ENCODE measurements around the gene MAG.

The MAG gene

DNA sequence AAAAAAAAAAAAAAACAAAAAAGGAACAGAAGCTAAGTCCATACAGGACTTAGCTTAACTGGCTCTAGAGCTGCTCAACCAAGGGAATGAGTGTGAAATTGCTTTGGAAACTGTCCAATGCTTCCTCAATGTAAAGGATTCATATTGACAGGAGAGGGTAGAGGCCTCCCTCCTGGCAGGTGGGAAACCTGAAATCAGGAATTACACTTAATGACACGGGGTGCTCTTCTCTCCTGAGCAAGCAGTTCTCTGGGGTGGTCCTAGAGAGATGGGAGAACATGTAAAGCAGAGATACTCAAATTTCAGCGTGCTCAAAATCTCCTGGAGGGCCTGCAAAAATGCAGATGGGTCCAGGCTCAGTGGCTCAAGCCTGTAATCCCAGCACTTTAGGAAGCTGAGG is 3.6 kb upstream of the MAG start:
- Histone ChIP-seq H3K9ac (ENCODE audit: low read length) (no peak overlapping the region), H3K4me1 (ENCODE audit: control insufficient read depth, insufficient read depth, low read length) (peaks cover 12% of the 10 kb centered on the region), H3K4me3 (ENCODE audit: low read length) (no peak overlapping the region), H3K27me3 (replicated peaks; ENCODE audit: control insufficient read depth, insufficient read depth, low read length) (peaks cover 27% of the 10 kb centered on the region), H3K9me3 (ENCODE audit: control insufficient read depth, low read length) (no peaks in the 10 kb centered on the region), H3K36me3 (ENCODE audit: control insufficient read depth, insufficient read depth, low read length, severe bottlenecking) (no peaks in the 10 kb centered on the region)
- DNase-seq (ENCODE audit: low read depth), result no peak

DNA sequence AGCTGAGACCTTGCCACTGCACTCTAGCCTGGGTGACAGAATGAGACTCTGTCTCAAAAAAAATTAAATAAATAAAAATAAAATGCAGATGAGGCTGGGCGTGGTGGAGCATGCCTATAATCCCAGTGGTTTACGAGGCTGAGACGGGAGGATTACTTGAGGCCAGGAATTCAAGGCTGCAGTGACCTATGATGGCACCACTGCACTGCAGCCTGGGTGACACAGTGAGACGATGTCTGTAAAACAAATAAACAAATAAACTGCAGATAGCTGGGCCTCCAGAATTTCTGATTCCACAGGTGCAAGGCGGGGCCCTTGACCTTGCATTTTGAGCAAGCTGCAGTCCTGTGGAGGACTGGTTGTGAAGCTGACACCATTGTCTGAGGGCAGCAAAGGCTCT is 3.1 kb upstream of the MAG start:
- H3K27me3 ChIP-seq (replicated peaks; ENCODE audit: control insufficient read depth, insufficient read depth, low read length), result peaks cover 30% of the 10 kb centered on the region
- no peaks in the 10 kb centered on the region for H3K36me3 ChIP-seq (ENCODE audit: control insufficient read depth, insufficient read depth, low read length, severe bottlenecking)
- no peak for DNase-seq (ENCODE audit: low read depth)
- H3K9ac ChIP-seq (ENCODE audit: low read length), result no peak overlapping the region
- no peak overlapping the region for H3K4me3 ChIP-seq (ENCODE audit: low read length)
- H3K4me1 ChIP-seq (ENCODE audit: control insufficient read depth, insufficient read depth, low read length), result peaks cover 12% of the 10 kb centered on the region
- H3K9me3 ChIP-seq (ENCODE audit: control insufficient read depth, low read length), result no peaks in the 10 kb centered on the region

DNA sequence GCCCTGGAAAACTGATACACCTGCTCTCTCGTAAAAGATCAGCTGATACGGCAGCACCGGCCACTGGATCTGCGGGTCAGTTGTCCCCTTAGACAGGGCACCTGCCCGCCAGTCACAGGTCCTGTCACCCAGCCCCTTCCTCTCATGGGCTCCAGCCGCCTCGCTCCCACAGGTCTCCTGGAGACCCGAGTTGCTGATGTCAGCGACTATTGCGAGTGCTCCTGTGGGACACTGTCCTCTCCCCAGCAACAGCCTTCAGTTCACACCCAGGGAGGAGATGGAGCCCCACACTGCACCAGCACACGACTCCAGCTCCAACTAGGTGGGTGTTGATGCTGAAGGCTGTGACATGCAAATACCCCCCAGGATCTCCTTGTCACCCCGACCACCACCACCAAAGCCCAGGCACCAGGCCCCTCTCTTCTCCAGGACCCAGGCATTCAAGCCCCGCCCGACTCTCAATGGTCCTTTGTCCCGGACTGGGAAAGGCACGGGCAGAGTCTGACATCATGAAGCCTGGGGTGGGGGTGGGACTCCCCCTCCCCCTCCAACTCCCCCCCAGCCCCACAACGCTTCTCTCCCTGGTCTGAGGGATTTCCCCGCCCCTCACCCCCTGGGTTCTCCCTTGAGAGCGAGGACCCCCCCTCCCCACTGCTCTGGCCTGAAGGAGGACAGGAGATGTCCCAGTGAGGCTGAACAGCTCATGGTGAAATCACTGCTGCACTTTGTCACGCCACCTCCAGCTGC is 1.4 kb upstream of the MAG start:
- Histone ChIP-seq H3K9ac (ENCODE audit: low read length) (no peak overlapping the region), H3K36me3 (ENCODE audit: control insufficient read depth, insufficient read depth, low read length, severe bottlenecking) (no peaks in the 10 kb centered on the region), H3K4me3 (ENCODE audit: low read length) (no peak overlapping the region), H3K27me3 (replicated peaks; ENCODE audit: control insufficient read depth, insufficient read depth, low read length) (peaks cover 40% of the 10 kb centered on the region), H3K9me3 (ENCODE audit: control insufficient read depth, low read length) (no peaks in the 10 kb centered on the region), H3K4me1 (ENCODE audit: control insufficient read depth, insufficient read depth, low read length) (peaks cover 3% of the 10 kb centered on the region)
- DNase-seq (ENCODE audit: low read depth), result no peak

DNA sequence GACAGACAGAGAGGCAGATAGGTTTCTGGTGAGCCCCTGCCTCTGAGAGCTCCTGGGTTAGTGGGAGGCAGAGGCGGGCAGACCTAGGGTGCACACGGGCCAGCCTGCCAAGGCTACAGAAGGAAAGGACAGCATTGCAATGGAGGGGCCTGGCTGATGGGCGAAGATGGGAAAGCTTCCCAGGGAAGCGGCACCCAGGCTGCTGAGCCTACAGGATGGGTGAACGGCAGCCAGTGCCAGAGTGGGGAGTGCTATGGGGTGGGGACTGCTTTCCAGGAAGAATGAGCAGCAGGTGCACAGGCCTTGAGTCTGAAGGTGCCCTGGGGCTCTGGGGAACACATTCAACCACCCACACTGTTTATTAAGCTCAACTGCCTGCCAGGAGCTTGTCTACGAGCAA is 702 bp upstream of the MAG start:
- Histone ChIP-seq H3K36me3 (ENCODE audit: control insufficient read depth, insufficient read depth, low read length, severe bottlenecking) (no peaks in the 10 kb centered on the region), H3K27me3 (replicated peaks; ENCODE audit: control insufficient read depth, insufficient read depth, low read length) (peaks cover 45% of the 10 kb centered on the region), H3K4me1 (ENCODE audit: control insufficient read depth, insufficient read depth, low read length) (peaks cover 3% of the 10 kb centered on the region), H3K9ac (ENCODE audit: low read length) (no peak overlapping the region), H3K9me3 (ENCODE audit: control insufficient read depth, low read length) (no peaks in the 10 kb centered on the region), H3K4me3 (ENCODE audit: low read length) (no peak overlapping the region)
- DNase-seq (ENCODE audit: low read depth), result no peak

DNA sequence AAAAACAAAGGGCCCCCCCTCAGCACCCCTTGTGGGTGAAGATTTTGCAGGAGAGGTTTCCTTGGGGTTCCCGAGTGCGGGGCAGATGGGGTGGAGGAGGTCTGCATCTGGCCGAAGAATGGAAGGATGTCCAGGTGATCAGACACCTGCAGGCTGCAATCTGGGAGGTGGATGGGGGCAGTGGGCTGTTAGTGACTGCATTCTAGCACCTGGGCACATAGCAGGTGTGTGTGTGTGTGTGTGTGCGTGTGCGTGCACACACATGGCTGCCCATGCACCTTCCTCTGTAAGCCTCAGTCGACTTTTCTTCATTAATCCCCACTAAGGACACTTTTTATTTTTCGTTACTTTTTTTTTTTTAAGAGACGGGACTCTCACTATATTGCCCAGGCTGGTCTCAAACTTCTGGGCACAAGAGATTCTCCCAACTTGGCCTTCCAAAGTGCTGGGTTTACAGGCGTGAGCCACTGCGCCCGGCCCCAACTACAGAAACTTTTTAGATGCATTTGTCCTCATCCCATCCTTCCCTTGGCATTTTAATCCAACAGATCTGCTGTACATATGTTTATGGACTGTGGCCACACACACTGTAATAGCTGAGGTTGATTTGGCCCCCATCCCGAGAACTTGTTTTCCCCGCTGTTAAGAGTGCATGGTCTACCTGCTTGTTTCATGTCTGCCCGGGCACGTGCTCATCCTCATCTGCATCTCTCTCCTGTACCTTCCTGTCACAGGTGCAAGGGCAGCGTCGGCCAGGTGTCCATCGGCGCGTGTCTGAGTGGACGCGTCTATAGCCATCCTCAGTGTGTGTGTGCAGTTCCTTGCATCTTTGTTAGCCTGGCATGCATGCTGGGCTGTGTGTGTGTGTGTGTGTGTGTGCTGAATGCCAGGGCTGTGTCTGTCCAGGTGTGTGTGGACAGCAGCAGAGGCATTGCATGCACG is 731 bp downstream of the MAG start:
- H3K27me3 ChIP-seq (replicated peaks; ENCODE audit: control insufficient read depth, insufficient read depth, low read length), result peaks cover 50% of the 10 kb centered on the region
- H3K9ac ChIP-seq (ENCODE audit: low read length), result no peak overlapping the region
- DNase-seq (ENCODE audit: low read depth), result no peak
- peaks cover 3% of the 10 kb centered on the region for H3K4me1 ChIP-seq (ENCODE audit: control insufficient read depth, insufficient read depth, low read length)
- no peaks in the 10 kb centered on the region for H3K9me3 ChIP-seq (ENCODE audit: control insufficient read depth, low read length)
- H3K4me3 ChIP-seq (ENCODE audit: low read length), result no peak overlapping the region
- H3K36me3 ChIP-seq (ENCODE audit: control insufficient read depth, insufficient read depth, low read length, severe bottlenecking), result no peaks in the 10 kb centered on the region

DNA sequence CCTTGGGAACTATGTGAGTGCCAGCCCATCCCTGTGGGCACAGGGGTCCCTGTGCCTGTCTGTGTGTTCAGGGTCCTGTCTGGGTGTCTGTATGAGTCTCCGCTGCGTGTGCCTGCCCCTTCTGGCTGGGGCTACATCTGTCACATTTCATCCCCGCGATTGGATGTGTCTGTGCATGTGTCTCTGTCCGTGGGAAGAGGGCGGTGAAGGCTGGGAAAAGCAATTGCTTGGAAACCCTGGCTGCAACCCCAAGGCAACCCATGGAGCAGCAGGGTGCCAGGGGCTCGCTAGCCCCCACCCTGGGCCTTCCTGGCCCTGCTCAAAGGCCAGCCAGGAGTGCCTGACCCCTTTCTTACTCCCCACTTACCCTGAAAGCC is 1.4 kb downstream of the MAG start:
- no peaks in the 10 kb centered on the region for H3K36me3 ChIP-seq (ENCODE audit: control insufficient read depth, insufficient read depth, low read length, severe bottlenecking)
- no peak overlapping the region for H3K9ac ChIP-seq (ENCODE audit: low read length)
- H3K27me3 ChIP-seq (replicated peaks; ENCODE audit: control insufficient read depth, insufficient read depth, low read length), result peaks cover 57% of the 10 kb centered on the region
- H3K9me3 ChIP-seq (ENCODE audit: control insufficient read depth, low read length), result no peaks in the 10 kb centered on the region
- DNase-seq (ENCODE audit: low read depth), result no peak
- no peak overlapping the region for H3K4me3 ChIP-seq (ENCODE audit: low read length)
- H3K4me1 ChIP-seq (ENCODE audit: control insufficient read depth, insufficient read depth, low read length), result peaks cover 3% of the 10 kb centered on the region

DNA sequence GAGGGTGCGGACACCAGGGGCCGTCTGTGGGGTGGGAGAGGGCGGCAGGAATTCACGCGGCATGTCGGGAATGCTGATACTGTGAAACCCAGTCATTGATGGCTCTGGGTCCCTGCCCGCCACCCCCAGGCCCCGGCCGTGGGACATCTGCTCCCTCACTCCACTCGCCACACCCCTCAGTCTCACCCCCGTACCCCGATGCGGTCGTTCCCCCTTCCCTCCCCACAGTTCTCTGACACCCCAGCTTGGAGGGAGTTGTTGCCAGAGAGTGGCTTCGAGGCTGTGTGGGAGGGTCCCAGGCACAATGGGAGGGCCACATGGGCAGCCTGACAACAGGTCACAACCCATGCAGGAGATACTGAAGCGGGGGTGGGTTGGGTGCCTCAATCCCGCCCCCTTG is 1.8 kb downstream of the MAG start:
- DNase-seq (ENCODE audit: low read depth), result no peak
- H3K9ac ChIP-seq (ENCODE audit: low read length), result no peak overlapping the region
- no peaks in the 10 kb centered on the region for H3K36me3 ChIP-seq (ENCODE audit: control insufficient read depth, insufficient read depth, low read length, severe bottlenecking)
- no peak overlapping the region for H3K4me3 ChIP-seq (ENCODE audit: low read length)
- H3K27me3 ChIP-seq (replicated peaks; ENCODE audit: control insufficient read depth, insufficient read depth, low read length), result peaks cover 60% of the 10 kb centered on the region
- peaks cover 3% of the 10 kb centered on the region for H3K4me1 ChIP-seq (ENCODE audit: control insufficient read depth, insufficient read depth, low read length)
- H3K9me3 ChIP-seq (ENCODE audit: control insufficient read depth, low read length), result no peaks in the 10 kb centered on the region

DNA sequence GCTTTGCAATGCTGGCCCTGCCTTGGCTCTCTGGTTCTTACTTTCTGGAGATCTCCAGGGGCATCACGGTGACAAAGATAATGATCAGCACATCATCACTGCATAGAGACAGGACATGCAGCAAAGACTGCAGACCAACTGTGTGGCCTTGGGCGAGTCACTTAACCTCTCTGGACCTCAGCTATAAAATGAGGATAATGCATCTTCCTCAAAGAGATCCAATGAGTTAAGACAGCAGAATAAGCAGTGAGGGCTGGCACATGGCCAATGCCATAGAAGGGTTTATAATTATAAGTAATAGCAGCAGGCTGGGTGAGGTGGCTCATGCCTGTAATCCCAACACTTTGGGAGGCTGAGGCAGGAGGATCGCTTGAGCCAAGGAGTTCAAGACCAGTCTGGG is 2.4 kb downstream of the MAG start:
- Histone ChIP-seq H3K4me1 (ENCODE audit: control insufficient read depth, insufficient read depth, low read length) (peaks cover 3% of the 10 kb centered on the region), H3K27me3 (replicated peaks; ENCODE audit: control insufficient read depth, insufficient read depth, low read length) (peaks cover 58% of the 10 kb centered on the region)
- DNase-seq (ENCODE audit: low read depth), result no peak

DNA sequence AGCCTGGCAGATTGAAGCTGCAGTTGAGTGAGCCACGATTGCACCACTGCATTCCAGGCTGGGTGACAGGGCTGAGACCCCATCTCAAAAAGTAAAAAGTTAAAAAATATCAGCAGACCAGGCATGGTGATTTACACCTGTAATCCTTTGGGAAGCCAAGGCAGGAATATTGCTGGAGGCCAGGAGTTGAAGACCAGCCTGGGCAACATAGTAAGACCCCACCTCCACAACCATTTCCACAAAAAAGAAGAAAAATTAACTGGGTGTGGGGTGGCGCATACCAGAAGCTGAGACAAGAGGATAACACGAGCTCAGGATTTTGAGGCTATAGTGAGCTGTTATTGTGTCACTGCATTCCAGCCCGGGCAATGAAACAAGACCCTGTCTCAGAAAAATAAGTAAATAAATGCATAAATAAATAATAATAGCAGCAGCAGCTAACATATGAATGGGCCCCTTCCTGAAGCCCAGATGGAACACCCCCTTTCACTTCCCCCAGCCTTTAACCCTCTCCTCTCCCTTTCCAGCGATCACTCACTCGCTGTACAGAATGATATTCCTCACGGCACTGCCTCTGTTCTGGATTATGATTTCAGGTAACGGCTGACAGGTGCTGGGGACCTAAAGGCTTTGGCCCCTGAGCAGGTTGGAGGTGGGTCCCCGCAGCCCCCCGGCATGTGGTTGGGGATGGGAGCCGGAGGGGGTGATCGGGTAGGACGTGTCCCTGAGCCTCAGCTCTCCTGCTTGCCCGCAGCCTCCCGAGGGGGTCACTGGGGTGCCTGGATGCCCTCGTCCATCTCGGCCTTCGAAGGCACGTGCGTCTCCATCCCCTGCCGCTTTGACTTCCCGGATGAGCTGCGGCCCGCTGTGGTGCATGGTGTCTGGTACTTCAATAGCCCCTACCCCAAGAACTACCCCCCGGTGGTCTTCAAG is 3.2 kb downstream of the MAG start:
- H3K9me3 ChIP-seq (ENCODE audit: control insufficient read depth, low read length), result no peaks in the 10 kb centered on the region
- peaks cover 3% of the 10 kb centered on the region for H3K4me1 ChIP-seq (ENCODE audit: control insufficient read depth, insufficient read depth, low read length)
- H3K36me3 ChIP-seq (ENCODE audit: control insufficient read depth, insufficient read depth, low read length, severe bottlenecking), result no peaks in the 10 kb centered on the region
- no peak for DNase-seq (ENCODE audit: low read depth)
- H3K9ac ChIP-seq (ENCODE audit: low read length), result no peak overlapping the region
- H3K27me3 ChIP-seq (replicated peaks; ENCODE audit: control insufficient read depth, insufficient read depth, low read length), result peaks cover 57% of the 10 kb centered on the region
- H3K4me3 ChIP-seq (ENCODE audit: low read length), result no peak overlapping the region

More for the DNA sequence above, 2.4 kb downstream of the MAG start:
- no peaks in the 10 kb centered on the region for H3K36me3 ChIP-seq (ENCODE audit: control insufficient read depth, insufficient read depth, low read length, severe bottlenecking)
- H3K9ac ChIP-seq (ENCODE audit: low read length), result no peak overlapping the region
- no peaks in the 10 kb centered on the region for H3K9me3 ChIP-seq (ENCODE audit: control insufficient read depth, low read length)
- no peak overlapping the region for H3K4me3 ChIP-seq (ENCODE audit: low read length)

DNA sequence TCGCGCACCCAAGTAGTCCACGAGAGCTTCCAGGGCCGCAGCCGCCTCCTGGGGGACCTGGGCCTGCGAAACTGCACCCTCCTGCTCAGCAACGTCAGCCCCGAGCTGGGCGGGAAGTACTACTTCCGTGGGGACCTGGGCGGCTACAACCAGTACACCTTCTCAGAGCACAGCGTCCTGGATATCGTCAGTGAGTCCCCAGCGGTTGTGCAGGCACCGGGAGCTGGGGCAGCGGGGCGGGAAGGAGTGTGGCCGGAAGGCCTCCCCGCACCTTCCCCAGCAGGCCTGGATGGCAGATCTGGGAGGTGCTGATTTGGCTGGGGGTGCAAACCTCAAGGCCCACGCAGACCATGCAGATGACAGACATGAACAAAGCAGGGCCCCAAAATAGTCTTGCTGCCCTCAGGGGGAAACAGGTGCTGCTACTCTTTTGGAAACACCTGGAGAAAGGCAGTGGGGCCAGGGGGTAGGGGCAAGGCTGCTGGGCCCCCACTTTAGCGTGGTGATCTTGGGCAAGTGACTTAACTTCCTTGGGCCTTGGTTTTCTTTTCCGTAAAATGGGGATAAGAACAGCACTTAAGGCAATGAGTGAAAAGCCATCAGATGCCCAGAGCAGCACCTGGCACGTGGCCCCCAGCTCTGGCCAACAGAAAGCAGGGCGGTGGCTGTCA is 4.0 kb downstream of the MAG start:
- Histone ChIP-seq H3K4me3 (ENCODE audit: low read length) (no peak overlapping the region), H3K9ac (ENCODE audit: low read length) (no peak overlapping the region), H3K36me3 (ENCODE audit: control insufficient read depth, insufficient read depth, low read length, severe bottlenecking) (no peaks in the 10 kb centered on the region), H3K4me1 (ENCODE audit: control insufficient read depth, insufficient read depth, low read length) (peaks cover 3% of the 10 kb centered on the region), H3K9me3 (ENCODE audit: control insufficient read depth, low read length) (no peaks in the 10 kb centered on the region), H3K27me3 (replicated peaks; ENCODE audit: control insufficient read depth, insufficient read depth, low read length) (peaks cover 61% of the 10 kb centered on the region)
- DNase-seq (ENCODE audit: low read depth), result no peak
